Uterus (tissue), 4 donors: ENCODE measurements around the gene WDR38. TPM values are rescaled to one million over a fixed set of nuclear protein-coding genes. Genes with fewer than 3 reads are reported as not detected.
A peak's percentile ranks its signal among the peaks of the same experiment; 100 is the strongest.

ENCODE experiments used
- DNase-seq, 2 donors: peaks; one replicate each; pipeline ENCODE4 v3.0.0-alpha.2; 2019 to 2020
- H3K27ac ChIP-seq, 2 donors: fragments of 200-600 bp; sonication (generic); 1 replicate in 1 of 2; 2 replicates in 1 of 2; pipeline ENCODE4 v1.5.1; 2016 to 2018
- H3K27me3 ChIP-seq, 2 donors: fragments of 200-600 bp; sonication (generic); one replicate each; pipeline ENCODE4 v1.5.1; 2018 to 2019; ENCODE audit warnings: control low read depth in 1 of 2
- H3K36me3 ChIP-seq, 2 donors: fragments of 200-600 bp; sonication (generic); one replicate each; pipeline ENCODE4 v1.5.1; 2019; ENCODE audit warnings: control low read depth in 1 of 2
- H3K4me1 ChIP-seq, 2 donors: fragments of 200-600 bp; sonication (generic); one replicate each; pipeline ENCODE4 v1.5.1; 2018 to 2019; ENCODE audit warnings: control low read depth in 1 of 2
- H3K4me3 ChIP-seq, 2 donors: fragments of 200-600 bp; sonication (generic); 1 replicate in 1 of 2; 2 replicates in 1 of 2; pipeline ENCODE4 v1.5.1; 2018 to 2019; ENCODE audit warnings: mild to moderate bottlenecking in 1 of 2
- H3K9me3 ChIP-seq, 2 donors: fragments of 200-600 bp; sonication (generic); one replicate each; pipeline ENCODE4 v1.5.1; 2019; ENCODE audit warnings: control low read depth in 1 of 2
- CTCF ChIP-seq, 4 experiments: fragments of 200-600 bp in 2 of 4; fragments of 450-650 bp in 2 of 4; sonication (generic) in 2 of 4; IDR thresholded peaks; one replicate each; pipeline ENCODE4 v1.5.1; 2016 to 2019; ENCODE audit warnings: antibody characterized with exemption in 4 of 4, mild to moderate bottlenecking in 2 of 4, moderate library complexity in 1 of 4
- POLR2A ChIP-seq, 2 donors: fragments of 450-650 bp; IDR thresholded peaks; one replicate each; pipeline ENCODE4 v1.6.1; 2016; ENCODE audit warnings: antibody characterized with exemption in 2 of 2, mild to moderate bottlenecking in 1 of 2, moderate library complexity in 1 of 2
- intact Hi-C: fragments of 100-400 bp; cut with DNase I; formaldehyde crosslinking; loops from one replicate; pipeline ENCODE4 v1.15.1; 2023; ENCODE audit warnings: low total_unique reads
- total RNA-seq, 4 donors: library from RNA; depleted of rRNA in 3 of 4; stranded (reverse); fragments of >200 nt in 3 of 4; gene quantifications; one replicate each; pipeline versions ENCODE4 v1.1.0 to v1.2.4, GENCODE V29; 2014 to 2023
- donor health status: DM: yes; HTN: yes; CAD: no.

Gene WDR38
- total RNA-seq = 1 to 10 TPM in 1 of 4 donors, under 1 TPM in 1, not detected in 2; 0.79 to 1.9 TPM

GRCh38 chr9:124852829-124853531, at the start of gene WDR38:
WDR38 (plus strand) TSS chr9:124853460; CDS start chr9:124853532, 72 bp downstream.
- TF ChIP-seq POLR2A (IDR thresholded peaks at IDR 0.05) = no peak
- peak; percentile 97 to 99 (median 98) for TF ChIP-seq CTCF (IDR thresholded peaks at IDR 0.05)
- Histone ChIP-seq H3K27me3 (no peaks in the 10 kb centered on the region), H3K4me3 (peak within 1 kb of the TSS; percentile 25 to 33), H3K4me1 (no peaks in the 10 kb centered on the region), H3K36me3 (no peaks in the 10 kb centered on the region), H3K27ac (peak within 1 kb of the TSS; percentile 64 to 65), H3K9me3 (no peaks in the 10 kb centered on the region)
- peak; percentile 72 to 77 for DNase-seq
- intact Hi-C loops = loop anchor here (2.0 kb wide), 1 partner anchor 80 kb away; no protein-coding TSS in a partner anchor

GRCh38 chr9:124803911-124804310, 49.3 kb upstream of the WDR38 start:
- TF ChIP-seq POLR2A (IDR thresholded peaks at IDR 0.05) (no peak), CTCF (IDR thresholded peaks at IDR 0.05) (no peak)
- no peaks in the 10 kb centered on the region for H3K36me3 ChIP-seq
- H3K27ac ChIP-seq = no peak overlapping the region
- H3K4me3 ChIP-seq = no peak overlapping the region
- no peaks in the 10 kb centered on the region for H3K4me1 ChIP-seq
- intact Hi-C loops = no loop called here
- H3K27me3 ChIP-seq = no peaks in the 10 kb centered on the region
- H3K9me3 ChIP-seq = no peaks in the 10 kb centered on the region
- DNase-seq = no peak

GRCh38 chr9:124805186-124805585, 48.1 kb upstream of the WDR38 start:
- H3K4me1 ChIP-seq = no peaks in the 10 kb centered on the region
- intact Hi-C loops = no loop called here
- H3K36me3 ChIP-seq = no peaks in the 10 kb centered on the region
- no peak overlapping the region for H3K27ac ChIP-seq
- DNase-seq = no peak
- no peak for TF ChIP-seq POLR2A (IDR thresholded peaks at IDR 0.05)
- TF ChIP-seq CTCF (IDR thresholded peaks at IDR 0.05) = no peak
- H3K27me3 ChIP-seq = no peaks in the 10 kb centered on the region
- no peaks in the 10 kb centered on the region for H3K9me3 ChIP-seq
- H3K4me3 ChIP-seq = no peak overlapping the region

- H3K9me3 ChIP-seq = no peaks in the 10 kb centered on the region
- no peak overlapping the region for H3K4me3 ChIP-seq
- peaks cover 0 to 10% of the 10 kb centered on the region in 2 donors for H3K4me1 ChIP-seq
- intact Hi-C loops = no loop called here
- H3K27ac ChIP-seq = no peak overlapping the region
- DNase-seq = no peak
- H3K36me3 ChIP-seq = no peaks in the 10 kb centered on the region
- no peaks in the 10 kb centered on the region for H3K27me3 ChIP-seq
- TF ChIP-seq POLR2A (IDR thresholded peaks at IDR 0.05) (no peak), CTCF (IDR thresholded peaks at IDR 0.05) (no peak)
Measured at GRCh38 chr9:124808246-124808956, 44.9 kb upstream of the WDR38 start.

GRCh38 chr9:124809211-124809610, 44.0 kb upstream of the WDR38 start:
- Histone ChIP-seq H3K27me3 (no peaks in the 10 kb centered on the region), H3K36me3 (no peaks in the 10 kb centered on the region), H3K4me1 (peaks cover 0 to 10% of the 10 kb centered on the region in 2 donors), H3K27ac (no peak overlapping the region), H3K9me3 (no peaks in the 10 kb centered on the region), H3K4me3 (no peak overlapping the region)
- intact Hi-C loops = no loop called here
- TF ChIP-seq POLR2A (IDR thresholded peaks at IDR 0.05) (no peak), CTCF (IDR thresholded peaks at IDR 0.05) (no peak)
- no peak for DNase-seq
